Suppressor macrophage (primary cell): Measurements from ENCODE around the gene LLCFC1.

Source experiments
- DNase-seq, 4 experiments: peaks; one replicate each; pipeline ENCODE4 v3.0.0-alpha.2; 2020 to 2022

Gene LLCFC1

GRCh38 chr7:142910481-142910880 lies 28.8 kb upstream of the LLCFC1 start:
- DNase-seq, result peak in 2 of 4 experiments; percentile 34 to 62

GRCh38 chr7:142913051-142913450 lies 26.2 kb upstream of the LLCFC1 start:
- no peak for DNase-seq

GRCh38 chr7:142913566-142913965 lies 25.7 kb upstream of the LLCFC1 start:
- no peak for DNase-seq

GRCh38 chr7:142914121-142914520 lies 25.2 kb upstream of the LLCFC1 start:
- DNase-seq, result no peak

GRCh38 chr7:142915315-142915714 lies 24.0 kb upstream of the LLCFC1 start:
- no peak for DNase-seq

- DNase-seq, result no peak
Observed at GRCh38 chr7:142916508-142916907, 22.8 kb upstream of the LLCFC1 start.

GRCh38 chr7:142917447-142917846 lies 21.8 kb upstream of the LLCFC1 start:
- no peak for DNase-seq

GRCh38 chr7:142918901-142919300 lies 20.4 kb upstream of the LLCFC1 start:
- no peak for DNase-seq

- no peak for DNase-seq
Observed at GRCh38 chr7:142919656-142920055, 19.6 kb upstream of the LLCFC1 start.

GRCh38 chr7:142923391-142923790 lies 15.9 kb upstream of the LLCFC1 start:
- DNase-seq, result no peak

- DNase-seq, result no peak
Observed at GRCh38 chr7:142925413-142925812, 13.9 kb upstream of the LLCFC1 start.

- peak; percentile 79 to 94 (median 88) for DNase-seq
Observed at GRCh38 chr7:142927085-142927745, 12.1 kb upstream of the LLCFC1 start.

GRCh38 chr7:142927949-142928348 lies 11.3 kb upstream of the LLCFC1 start:
- DNase-seq, result no peak

GRCh38 chr7:142930126-142930730 lies 9.1 kb upstream of the LLCFC1 start:
- DNase-seq, result peak in 1 of 4 experiments; percentile 2

GRCh38 chr7:142932386-142933091 lies 6.7 kb upstream of the LLCFC1 start:
- DNase-seq, result no peak

- no peak for DNase-seq
Observed at GRCh38 chr7:142933092-142933475, 6.2 kb upstream of the LLCFC1 start.

GRCh38 chr7:142933624-142934023 lies 5.7 kb upstream of the LLCFC1 start, which contains the start of gene TRPV5:
Gene TRPV5, minus strand, starts transcription at chr7:142933746. Its CDS starts 287 bp downstream, at chr7:142933459.
- DNase-seq, result no peak

GRCh38 chr7:142934056-142934455 lies 5.2 kb upstream of the LLCFC1 start:
- no peak for DNase-seq

- no peak for DNase-seq
Observed at GRCh38 chr7:142935941-142936565, 3.2 kb upstream of the LLCFC1 start.

GRCh38 chr7:142938611-142939010 lies 673 bp upstream of the LLCFC1 start:
- no peak for DNase-seq

- no peak for DNase-seq
Observed at GRCh38 chr7:142940966-142941535, 1.8 kb downstream of the LLCFC1 start.

GRCh38 chr7:142941541-142941940 lies 2.3 kb downstream of the LLCFC1 start:
- no peak for DNase-seq

GRCh38 chr7:142942746-142943145 lies 3.5 kb downstream of the LLCFC1 start:
- DNase-seq, result no peak
